Loucy (cell line): Measurements from ENCODE around the gene PLXNB2.

Source experiments
- EZH2phosphoT487 ChIP-seq: fragments of 200-600 bp; IDR thresholded peaks from 2 replicates; pipeline ENCODE4 v1.6.1; 2018; ENCODE audit warnings: antibody characterized with exemption, mild to moderate bottlenecking, moderate library complexity, borderline replicate concordance
- TF ChIP-seq, protein P1 (sequence below): fragments of 200-600 bp; sonication (generic); conservative IDR thresholded peaks from 2 replicates; pipeline ENCODE4 v1.5.1; 2014; ENCODE audit warnings: mild to moderate bottlenecking, antibody characterized with exemption, low read length

DNA sequence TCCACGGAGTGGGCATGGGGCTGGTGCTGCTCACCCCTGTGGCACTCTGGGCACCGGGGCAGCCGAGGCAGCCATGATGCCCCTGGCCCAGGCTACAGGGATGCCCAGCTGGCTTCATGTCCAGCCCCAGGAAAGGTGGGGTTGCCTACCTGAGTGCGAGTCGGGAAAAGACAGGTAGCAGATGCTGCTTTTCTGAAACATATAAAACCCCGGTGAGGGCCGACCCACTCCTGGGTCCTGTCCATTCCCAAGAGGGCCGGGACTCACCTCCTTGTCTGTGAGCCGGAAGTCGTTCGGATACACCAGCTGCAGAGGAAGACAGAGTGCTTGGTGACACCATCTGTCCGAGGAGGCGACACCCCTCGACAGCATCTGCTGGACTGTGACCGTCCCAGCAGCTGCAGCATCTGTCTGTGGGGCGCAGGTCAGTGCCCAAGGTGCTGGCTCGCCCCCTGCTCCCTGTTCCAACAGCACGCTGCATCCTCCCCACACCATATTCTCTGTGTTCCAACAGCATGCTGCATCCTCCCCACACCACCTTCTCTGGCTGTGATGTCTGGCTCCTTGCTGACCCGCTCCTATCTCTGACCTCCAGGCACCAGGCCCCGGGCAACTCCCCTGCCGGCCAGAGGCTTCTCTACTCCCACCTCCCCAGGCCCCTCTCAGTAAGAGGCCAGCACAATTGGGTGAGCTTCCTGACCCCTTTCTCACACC lies 11.4 kb upstream of the PLXNB2 start:
- TF ChIP-seq, protein P1, sequence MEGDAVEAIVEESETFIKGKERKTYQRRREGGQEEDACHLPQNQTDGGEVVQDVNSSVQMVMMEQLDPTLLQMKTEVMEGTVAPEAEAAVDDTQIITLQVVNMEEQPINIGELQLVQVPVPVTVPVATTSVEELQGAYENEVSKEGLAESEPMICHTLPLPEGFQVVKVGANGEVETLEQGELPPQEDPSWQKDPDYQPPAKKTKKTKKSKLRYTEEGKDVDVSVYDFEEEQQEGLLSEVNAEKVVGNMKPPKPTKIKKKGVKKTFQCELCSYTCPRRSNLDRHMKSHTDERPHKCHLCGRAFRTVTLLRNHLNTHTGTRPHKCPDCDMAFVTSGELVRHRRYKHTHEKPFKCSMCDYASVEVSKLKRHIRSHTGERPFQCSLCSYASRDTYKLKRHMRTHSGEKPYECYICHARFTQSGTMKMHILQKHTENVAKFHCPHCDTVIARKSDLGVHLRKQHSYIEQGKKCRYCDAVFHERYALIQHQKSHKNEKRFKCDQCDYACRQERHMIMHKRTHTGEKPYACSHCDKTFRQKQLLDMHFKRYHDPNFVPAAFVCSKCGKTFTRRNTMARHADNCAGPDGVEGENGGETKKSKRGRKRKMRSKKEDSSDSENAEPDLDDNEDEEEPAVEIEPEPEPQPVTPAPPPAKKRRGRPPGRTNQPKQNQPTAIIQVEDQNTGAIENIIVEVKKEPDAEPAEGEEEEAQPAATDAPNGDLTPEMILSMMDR: no peak
- TF ChIP-seq EZH2phosphoT487: no peak
